Activated T-cell treated with anti-CD3 and anti-CD28 coated beads for 4 hours (primary cell): ENCODE data around the gene VIPR1.

Source experiments
- DNase-seq: peaks from one replicate; pipeline ENCODE4 v3.0.0-alpha.2; 2020

The VIPR1 gene

DNA sequence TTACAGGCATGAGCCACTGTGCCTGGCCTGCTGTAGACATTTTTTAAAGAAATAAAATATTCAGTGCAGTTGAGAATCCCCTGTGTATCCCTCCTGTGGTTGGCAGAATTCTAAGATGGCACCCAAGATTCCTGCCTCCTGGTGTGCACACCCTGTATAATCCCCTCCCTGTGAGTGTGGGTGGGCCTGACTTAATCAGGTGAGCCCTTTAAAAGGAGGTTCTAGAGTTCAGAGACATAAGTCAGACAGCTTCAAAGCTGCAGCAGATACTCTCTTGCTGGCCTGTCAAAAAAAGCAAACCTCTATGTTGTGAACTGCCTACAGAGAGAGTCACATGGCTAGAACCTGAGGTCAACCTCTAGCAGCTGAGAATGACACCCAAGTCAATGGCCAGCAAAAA lies 7.0 kb upstream of the VIPR1 start:
- no peak for DNase-seq

GRCh38 chr3:42497009-42497731 lies 5.3 kb upstream of the VIPR1 start:
- no peak for DNase-seq

DNA sequence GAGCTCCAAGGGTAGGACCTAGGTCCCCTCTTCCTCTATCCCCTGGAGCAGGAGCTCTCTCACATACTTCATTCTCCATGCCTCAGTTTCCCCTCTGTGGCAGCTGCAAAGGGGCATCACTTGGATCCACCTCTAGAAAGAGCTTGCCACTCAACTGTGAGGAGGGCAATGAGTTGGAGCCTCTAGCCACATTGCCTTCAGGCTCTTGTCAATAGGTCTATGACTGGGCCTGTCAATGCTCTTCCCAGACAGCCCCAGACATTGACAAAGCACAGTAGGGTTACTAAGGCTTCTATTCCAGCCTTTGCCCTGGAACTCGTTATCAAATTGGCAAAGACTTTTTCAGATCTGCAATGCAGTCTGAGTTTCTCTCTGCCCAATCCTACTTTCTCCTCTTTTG lies 4.4 kb upstream of the VIPR1 start:
- DNase-seq, result no peak

DNA sequence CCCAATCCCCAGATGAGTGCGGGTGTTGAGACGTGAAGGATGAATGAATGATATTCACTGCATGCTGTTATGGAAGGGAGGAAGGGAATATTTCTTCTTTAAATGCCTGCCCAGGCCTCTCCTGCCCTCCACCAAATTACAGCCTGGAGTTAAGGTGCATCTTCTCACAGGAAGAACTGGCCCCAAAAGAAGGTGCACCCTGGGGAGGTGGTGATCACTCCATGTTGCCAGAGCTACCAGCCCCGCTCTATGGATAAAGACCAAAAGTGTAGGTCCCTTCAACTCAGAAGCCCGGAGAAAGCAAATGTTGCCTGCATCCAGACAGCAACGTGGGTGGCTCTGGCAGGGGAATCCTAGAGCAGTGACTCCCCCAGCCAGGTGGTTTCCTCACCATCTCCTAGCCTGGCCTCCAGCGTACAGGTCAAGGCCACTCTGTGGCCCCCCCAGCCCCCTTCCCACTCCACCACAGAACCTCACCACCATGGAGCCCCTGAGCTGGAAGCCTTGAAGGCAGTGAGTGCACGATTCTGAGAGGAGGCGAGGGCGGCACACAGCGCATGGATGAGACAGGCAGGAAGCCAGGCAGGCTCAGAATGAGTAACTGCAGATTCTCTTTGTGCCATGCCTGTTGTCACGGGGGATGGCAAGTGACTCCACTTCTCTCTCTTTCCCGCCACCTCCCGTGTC lies 3.5 kb upstream of the VIPR1 start:
- DNase-seq, result no peak

DNA sequence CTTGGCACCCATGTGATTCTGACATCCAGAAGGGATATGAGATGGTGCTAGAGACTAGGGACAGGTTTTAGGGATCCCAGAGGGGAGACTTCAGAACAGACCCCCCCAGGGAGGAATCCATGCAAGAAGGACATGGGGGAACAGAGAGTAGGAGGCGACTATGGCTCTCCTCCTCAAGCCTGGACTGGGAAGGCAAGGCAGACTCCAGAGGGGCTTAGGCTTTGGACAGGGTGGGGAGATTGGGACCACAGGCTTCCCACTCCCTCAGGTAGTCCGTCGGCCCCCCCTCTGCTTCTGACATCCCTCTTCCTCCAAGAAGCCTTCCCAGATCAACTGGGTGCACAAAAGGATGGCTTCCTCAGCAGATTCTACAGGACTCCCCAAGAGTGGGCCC lies 3.0 kb upstream of the VIPR1 start:
- no peak for DNase-seq

DNA sequence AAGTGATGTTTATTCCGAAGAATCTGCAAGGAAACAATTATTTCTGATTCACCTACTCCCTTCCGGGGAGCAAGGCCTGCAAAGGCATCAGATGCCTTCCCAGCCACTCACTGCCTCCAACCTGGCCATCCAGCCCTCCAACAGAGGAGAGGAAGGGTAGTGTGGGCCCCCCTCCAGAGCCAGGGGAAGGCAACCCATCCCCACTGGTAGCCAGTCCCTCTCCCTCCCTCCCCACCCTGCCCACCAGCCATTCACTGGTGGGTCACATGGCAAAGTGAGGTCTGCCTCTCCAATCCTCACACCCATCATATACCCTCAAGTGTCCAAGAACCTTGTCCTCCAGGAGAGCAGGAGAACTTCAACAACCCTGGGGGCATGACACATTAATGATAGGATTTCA lies 2.4 kb upstream of the VIPR1 start:
- DNase-seq, result no peak

DNA sequence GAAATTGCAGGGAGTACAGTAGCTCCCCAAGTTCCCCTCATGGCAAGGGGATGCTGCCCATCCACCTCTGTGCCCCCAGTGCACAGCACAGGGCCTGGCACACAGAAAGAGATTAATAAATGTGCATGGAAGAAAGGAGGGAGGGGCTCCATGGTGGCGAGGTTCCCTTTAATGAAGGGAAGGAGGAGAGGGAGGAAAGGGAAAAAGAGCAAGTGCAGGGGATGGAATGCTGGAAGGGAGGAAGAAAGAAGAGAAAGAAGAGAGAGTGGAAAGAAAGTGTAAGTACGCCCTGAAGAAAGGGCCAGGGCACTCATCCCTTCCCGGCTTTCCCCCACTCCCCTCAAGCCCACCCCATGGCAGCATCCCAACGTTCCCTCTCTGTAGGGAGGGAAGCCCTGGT lies 1.5 kb upstream of the VIPR1 start:
- no peak for DNase-seq

DNA sequence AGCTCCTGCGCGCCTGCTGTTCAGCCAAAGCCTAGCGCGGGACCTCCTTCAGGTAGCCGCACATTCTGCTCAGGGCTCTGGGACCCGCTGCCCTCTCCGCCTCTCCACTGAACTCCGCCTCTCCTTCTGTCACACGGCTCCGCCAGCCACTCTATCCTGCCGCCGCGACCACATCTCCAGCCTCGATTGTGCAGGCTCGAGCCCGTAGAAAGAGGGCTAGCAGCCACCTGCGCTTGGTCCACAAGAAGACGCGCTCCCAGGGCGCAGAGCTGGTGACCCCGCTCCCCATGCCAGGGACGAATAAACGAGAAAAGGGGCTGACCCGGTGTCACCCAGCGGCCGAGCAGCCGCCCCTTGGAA lies 1.1 kb upstream of the VIPR1 start:
- no peak for DNase-seq

- DNase-seq, result peak; percentile 39
Observed at GRCh38 chr3:42501681-42502428, 588 bp upstream of the VIPR1 start.

- no peak for DNase-seq
Observed at GRCh38 chr3:42503251-42503924, 945 bp downstream of the VIPR1 start.

GRCh38 chr3:42503957-42504333 lies 1.5 kb downstream of the VIPR1 start:
- no peak for DNase-seq

DNA sequence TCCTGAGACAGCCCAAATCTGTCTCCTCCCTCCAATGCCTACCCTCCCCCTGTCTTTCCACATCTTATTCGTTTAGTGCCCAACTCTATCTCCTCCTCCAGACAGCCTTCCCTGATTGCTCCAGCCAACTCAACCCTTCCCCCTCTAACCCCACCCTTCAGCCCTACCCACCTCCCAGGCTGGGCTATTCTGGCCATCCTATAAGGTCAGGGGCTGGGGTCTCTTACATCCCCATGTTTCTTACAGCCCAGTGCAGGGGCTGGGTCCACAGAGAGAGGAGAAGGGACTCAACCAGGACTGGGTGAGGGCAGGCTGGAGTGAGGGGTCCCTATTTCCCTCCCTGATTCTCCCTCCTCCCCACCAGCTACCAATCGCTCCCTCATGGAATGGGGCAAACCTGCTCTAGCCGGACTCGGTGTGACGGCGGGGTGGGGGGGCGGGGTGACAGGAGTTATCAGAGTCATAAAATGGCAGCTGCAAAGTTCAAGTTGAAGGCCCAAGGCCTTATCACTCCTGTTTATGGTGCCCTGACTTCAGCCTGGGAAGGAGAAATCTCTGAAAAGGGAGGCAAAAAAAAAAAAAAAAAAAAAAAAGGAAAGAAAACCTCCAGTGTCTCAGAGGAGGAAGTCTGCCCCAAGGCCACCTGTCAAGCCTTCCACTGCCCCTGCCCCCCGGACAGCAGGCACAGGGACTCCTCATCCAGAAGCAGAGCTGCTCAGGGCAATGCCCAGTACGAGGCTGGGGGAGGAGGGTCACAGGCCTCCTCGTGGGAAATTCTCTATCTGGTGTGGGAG lies 2.1 kb downstream of the VIPR1 start:
- DNase-seq, result no peak

DNA sequence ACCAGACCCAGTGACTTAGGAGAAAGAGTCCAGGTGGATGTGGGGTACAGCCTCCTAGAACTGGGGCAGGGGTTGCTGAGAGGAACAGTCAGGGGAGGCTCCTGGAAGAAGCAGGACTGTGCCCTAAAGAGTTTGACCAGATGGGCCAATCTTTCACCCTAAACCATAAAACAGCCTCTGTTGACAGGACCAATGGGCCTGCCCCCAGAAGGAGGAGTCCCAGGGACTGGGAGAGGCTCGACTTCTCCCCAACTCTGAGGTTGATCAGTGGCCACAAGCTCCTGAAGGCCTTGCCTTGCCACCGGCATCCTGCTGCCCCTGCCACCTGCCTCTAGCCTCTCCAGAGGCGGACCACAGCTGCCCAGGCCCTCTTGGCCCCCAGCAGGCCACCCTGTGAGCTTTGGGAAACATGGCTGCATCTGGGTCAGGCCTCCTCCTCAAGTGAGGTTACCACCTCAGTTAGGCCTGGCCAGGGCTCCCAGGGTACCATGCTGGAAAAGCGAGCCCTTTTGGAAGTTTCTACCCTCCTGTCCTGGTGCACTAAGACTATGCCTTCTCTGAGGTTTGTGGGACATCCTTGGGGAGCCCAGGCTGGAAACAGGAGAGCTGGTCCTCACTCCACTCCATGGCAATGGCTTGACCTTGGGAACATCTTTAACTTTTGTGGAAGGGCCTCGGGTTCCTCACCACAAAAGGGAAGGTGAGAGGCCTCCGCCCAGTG lies 2.8 kb downstream of the VIPR1 start:
- DNase-seq, result no peak

DNA sequence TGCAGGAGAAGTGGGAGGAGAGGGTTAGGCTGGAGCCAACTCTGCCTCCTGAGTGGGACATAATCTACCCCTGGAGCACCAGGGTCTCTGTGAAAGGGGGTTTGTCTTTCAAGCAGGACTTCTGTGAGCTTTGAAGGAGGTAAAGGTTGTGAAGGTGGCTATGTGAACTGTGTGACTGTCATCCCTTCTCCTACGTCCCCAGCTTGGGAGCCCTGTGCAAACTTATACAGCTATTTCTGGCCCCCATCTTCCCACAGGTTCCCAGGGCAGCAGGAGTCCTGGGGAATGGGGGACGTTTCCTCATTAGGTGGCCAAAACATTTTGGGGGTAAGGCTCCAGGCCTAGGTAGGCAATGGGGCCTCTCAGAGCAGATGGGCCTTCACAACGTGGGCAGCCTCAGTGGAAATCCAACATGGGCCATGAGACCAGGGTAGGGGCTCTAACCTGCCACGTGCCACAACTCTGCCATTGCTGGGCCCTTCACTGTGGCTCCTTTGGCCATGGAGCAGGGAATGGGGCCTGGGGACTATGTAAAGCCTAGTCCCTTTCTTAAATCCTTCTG lies 3.5 kb downstream of the VIPR1 start:
- no peak for DNase-seq

- DNase-seq, result no peak
Observed at GRCh38 chr3:42507252-42507651, 4.8 kb downstream of the VIPR1 start.

- no peak for DNase-seq
Observed at GRCh38 chr3:42507761-42508335, 5.4 kb downstream of the VIPR1 start.

- no peak for DNase-seq
Observed at GRCh38 chr3:42508562-42508961, 6.1 kb downstream of the VIPR1 start.

DNA sequence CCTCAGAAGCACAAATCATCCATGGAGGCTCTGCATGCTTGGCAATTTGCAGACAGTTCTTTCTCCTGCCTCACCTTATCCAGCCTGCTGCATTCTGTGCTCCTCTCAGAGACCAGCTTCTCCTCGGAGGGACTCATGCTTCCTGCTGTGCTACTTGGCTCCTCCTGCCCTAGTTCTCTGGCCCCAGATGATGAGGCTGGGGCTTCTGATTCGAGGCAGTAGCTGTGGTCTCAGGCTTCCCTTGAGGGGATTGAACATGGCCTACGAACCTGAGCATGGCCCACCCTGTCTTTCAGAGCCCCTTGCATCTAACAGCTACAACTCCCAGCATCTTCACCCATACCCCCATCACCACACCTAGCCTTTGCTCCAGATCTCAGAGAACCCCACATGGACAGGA lies 6.7 kb downstream of the VIPR1 start:
- no peak for DNase-seq

DNA sequence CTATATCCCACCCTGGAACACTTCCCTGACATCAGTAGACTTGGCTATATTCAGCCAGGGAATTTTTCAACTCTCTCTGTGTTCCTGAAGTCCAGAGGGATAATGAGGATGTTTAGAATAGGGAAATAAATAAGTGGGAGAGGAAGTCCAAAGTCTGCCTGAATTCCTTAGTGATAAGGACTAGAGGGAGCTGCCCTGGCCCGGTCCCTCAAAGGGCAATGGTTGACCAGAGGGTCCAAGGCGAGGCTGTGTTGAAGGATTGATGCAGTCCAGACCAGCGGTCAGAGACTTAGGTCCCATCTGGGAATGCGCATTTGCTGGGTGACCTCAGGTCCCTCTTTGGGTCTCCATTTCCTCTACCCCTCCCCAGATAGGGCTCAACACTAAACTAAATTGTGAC lies 7.9 kb downstream of the VIPR1 start:
- no peak for DNase-seq

GRCh38 chr3:42511201-42511600 lies 8.8 kb downstream of the VIPR1 start:
- no peak for DNase-seq

GRCh38 chr3:42511736-42512135 lies 9.3 kb downstream of the VIPR1 start:
- no peak for DNase-seq
